ENCODE results near the gene SORCS2.

GRCh38 chr4:7535619-7536018 is 343.3 kb downstream of the SORCS2 start:
- TF ChIP-seq CTCF (IDR thresholded peaks at IDR 0.05; ENCODE audit: low read depth, low read length) (no peak), EZH2phosphoT487 (IDR thresholded peaks at IDR 0.05; ENCODE audit: low read depth) (no peak)
